GM21360 (cell line): ENCODE data around the gene NBPF3.
"Not testable (repeated sequence)": the region's sequence is repeated elsewhere in the genome, so short reads cannot be mapped to it uniquely, and the experiment has no call there.

ENCODE experiments used
- ATAC-seq: cut with Tn5 transposase; IDR thresholded peaks from one replicate; pipeline ENCODE4 v1.9.1; 2021; ENCODE audit warnings: mild to moderate bottlenecking, moderate library complexity; ENCODE audit not compliant: unreplicated experiment

NBPF3 gene

GRCh38 chr1:21436488-21437340 is 3.2 kb upstream of the NBPF3 start:
- ATAC-seq, result no peak

DNA sequence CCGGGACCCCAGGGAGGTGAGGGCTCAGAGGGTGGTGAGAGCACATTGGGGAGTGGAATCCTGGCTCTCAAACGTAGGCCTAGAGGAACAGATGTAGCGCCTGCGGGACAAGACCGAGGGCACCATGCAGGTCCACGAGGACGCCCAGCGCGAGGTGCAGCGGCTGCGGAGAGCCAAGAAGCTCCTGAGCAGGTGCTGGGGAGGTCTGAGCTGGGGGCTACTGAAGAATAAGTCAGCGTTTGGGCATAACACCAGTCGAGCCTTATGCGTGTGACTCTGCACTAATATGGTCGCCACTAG is 2.6 kb upstream of the NBPF3 start:
- no peak for ATAC-seq

GRCh38 chr1:21438646-21439312 is 1.2 kb upstream of the NBPF3 start:
- not testable (repeated sequence) for ATAC-seq

DNA sequence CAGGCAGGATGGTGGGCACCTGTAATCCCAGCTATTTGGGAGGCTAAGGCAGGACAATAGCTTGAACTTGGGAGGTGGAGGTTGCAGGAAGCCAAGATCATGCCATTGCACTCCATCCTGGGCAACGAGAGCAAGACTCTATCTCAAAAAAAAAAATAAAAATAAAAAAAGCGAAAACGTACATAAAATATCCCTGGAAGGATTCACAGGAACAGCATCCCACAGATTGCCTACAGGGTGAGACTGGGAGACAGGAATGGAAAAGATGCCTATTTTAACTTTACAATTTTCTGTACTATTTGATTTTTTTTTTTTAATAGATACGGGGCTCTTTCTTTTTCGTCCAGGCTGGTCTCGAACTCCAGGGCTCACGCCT is 604 bp upstream of the NBPF3 start:
- no peak for ATAC-seq

DNA sequence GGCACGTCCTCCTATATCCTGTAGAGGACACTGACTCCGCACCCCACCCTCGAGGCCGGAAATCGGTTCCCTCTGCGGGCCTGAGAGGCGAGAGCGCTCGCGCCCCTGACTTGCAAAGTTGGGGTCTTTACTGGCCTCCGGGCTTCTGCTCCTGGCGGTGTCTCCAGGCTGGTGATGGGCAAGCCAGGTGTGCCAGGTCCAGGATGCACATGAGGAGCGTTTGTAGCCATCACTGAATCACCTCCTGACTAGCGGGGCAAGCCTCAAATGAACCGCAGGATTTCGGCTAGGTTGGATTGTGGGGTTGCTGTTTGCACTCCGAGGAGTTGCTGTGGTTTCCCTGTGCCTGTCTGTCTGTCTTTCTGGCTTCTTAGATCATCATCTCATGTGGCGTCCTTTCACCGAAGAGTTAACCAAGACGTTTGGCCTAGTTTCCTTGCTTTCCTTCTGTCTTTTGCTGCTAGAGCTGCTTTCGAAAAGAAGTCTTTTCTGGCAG is 741 bp downstream of the NBPF3 start:
- ATAC-seq, result not testable (repeated sequence)

DNA sequence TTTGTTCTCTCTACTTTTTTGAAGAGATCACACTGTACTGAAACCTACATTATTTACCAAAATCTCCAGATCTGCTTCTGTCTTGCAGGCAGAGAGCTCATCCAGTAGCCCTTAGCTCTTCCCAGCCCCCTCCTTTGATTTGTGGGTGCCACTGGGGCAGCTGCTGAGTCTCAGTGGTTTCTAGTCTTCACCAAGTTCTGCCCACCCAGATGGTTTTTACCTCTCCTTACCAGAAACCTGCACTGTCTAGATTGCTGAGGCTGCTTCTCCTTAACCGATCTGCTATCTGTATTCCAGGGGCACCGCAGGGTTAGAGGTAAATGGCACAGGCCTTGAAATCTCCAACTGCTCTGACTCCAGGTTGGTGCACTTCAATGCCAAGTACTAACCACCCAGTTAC is 6.7 kb downstream of the NBPF3 start:
- ATAC-seq, result not testable (repeated sequence)

- ATAC-seq, result no peak
Observed at GRCh38 chr1:21447311-21447710, 7.4 kb downstream of the NBPF3 start.

GRCh38 chr1:21449906-21450305 is 10.0 kb downstream of the NBPF3 start:
- ATAC-seq, result no peak

- ATAC-seq, result no peak
Observed at GRCh38 chr1:21451212-21451611, 11.3 kb downstream of the NBPF3 start.

GRCh38 chr1:21451981-21452411 is 12.1 kb downstream of the NBPF3 start:
- no peak for ATAC-seq

DNA sequence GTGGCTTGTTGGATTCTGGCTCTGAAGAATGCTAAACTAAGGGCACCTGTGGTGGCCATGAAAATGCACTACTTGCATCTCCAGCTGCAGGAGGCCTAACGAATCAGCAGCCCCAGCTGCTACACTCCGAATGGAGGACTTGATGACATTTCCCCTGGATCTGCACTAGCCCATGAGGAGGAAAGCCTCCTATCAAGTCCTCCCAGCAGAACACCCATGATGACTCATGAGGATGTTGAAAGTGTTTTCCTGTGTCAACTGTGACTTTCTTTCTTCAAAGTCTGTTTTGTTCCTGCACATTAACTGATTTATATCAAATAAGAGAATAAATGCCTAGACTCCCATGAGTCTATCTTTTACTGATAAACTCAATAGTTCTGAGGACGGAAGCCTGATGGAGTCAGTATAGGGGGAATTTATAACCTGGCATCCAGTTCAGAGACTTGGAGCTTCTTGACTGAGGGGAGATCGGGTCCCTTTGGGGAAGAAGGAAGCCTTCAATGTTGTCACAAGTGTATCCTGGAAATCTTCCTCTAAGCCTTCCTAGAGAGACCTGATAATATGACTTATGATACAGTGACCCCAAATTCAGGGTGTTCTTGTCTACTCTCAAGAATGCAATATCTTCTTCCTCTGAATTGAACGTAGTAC is 14.2 kb downstream of the NBPF3 start:
- not testable (repeated sequence) for ATAC-seq

DNA sequence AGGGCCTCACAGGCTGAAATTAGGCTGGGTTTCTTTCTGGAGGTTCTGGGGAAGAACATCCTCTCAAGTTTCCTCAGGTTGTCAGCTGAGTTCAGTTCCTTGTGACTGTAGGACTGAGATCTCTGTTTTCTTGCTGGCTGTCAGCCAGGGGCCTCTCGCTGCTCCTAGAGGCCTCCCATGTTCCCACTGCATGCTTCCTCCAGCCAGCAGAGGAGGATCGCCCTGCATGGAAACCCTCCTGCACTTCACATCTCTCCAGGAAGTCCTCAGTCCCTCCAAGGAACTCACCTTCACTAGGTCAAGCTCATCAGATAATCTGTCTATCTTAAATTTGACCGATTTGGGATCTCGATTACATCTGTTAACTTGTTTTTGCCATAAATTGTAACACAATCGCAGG is 15.0 kb downstream of the NBPF3 start:
- ATAC-seq, result not testable (repeated sequence)

DNA sequence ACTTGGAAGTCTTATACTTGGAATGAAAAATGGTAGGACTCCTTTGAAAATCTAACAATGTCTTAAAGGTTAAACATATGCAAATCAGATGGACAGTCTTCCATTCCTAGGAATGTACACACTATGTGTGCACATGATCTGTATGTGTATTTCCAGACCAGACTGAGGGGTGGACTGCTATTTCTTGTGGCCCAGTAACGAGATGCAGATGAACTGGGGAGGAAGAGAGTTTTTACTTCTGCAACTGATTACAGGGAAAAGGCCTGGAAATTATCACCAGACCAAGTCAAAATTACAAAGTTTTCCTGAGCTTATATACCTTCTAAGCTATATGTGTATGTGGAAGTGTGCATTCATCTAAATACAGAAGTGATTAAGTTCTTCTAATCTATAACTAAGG is 17.7 kb downstream of the NBPF3 start:
- no peak for ATAC-seq

DNA sequence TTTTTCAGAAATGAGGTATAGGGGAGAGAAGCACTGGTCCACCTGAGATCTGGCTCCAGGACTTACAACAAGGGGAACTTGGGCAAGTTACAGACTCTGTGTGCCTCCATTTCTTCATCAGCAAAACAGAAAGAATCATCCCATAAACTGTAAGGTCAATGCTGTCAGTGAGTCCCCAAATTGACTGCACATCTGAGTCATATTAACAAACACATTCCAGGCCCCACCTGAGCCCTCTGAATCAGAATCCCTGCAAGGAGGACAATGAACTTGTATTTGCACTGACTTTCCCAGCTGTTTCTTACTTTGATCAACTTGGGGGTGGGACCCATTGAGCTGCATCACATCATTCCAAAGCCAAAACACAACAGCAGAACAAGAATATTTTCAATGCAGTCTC is 25.2 kb downstream of the NBPF3 start:
- ATAC-seq, result not testable (repeated sequence)

DNA sequence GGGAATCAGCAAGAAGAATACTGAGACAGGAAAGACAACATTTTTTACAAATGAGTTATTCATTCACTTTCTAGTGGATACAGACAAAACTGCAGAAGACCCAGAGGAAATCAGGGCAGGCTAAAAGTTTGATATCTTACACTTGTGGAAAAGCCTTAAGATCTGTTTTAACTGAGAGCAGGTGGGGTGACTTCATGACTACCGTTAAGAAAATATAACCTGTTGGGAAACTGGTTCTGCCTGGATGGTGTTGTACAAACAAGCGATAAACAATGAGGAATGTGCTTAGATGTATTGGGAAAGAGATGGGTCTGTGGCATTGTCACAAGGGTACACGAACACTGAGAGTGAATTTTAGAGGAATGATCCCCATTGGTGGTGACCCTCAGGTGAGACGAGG is 28.0 kb downstream of the NBPF3 start:
- ATAC-seq, result not testable (repeated sequence)

DNA sequence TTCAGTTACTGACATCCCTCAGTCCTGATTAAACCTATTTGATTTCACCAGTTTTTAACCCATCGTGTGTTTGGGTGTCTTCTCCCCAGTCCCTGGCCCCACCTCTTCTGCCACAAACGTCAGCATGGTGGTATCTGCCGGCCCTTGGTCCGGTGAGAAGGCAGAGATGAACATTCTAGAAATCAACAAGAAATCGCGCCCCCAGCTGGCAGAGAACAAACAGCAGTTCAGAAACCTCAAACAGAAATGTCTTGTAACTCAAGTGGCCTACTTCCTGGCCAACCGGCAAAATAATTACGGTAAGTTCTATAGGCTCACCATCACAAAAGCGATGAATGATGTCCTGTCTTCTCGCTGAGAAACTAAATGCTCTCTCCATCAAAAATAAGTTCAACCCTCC is 28.7 kb downstream of the NBPF3 start:
- no peak for ATAC-seq

- ATAC-seq, result no peak
Observed at GRCh38 chr1:21469581-21469980, 29.6 kb downstream of the NBPF3 start.

DNA sequence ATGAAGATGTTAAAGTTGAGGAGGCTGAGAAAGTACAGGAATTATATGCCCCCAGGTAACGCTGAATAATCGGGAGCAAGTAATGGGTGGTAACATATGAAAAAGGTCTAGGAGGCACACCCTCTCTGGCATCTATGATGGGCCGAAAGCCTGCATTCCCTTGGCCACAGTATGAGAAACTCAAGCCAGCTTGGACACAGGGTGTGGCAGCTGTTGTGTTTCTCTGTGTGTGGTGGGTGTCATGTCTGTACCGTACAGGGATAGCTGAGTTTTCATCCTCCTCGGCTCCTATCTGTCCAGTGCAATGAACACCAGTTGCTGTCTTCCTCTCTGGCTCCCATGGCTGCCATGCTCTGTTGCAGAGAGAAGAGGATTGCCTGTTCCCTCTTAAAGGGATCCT is 32.9 kb downstream of the NBPF3 start:
- no peak for ATAC-seq

GRCh38 chr1:21478356-21478755 is 38.4 kb downstream of the NBPF3 start:
- ATAC-seq, result no peak

DNA sequence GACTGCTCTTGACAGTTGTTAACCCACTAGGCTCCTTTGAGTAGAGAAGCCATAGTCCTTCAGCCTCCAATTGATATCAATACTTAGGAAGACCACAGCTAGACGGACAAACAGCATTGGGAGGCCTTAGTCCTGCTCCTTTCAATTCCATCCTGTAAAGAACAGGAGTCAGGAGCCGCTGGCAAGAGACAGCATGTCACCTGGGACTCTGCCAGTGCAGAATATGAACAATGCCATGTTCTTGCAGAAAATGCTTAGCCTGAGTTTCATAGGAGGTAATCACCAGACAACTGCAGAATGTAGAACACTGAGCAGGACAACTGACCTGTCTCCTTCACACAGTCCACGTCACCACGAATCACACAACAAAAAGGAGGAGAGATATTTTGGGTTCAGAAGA is 43.9 kb downstream of the NBPF3 start:
- not testable (repeated sequence) for ATAC-seq

- ATAC-seq, result no peak
Observed at GRCh38 chr1:21489146-21489545, 49.2 kb downstream of the NBPF3 start.
